EH (cell line): ENCODE data around the gene VILL.
A peak's percentile ranks its signal among the peaks of the same experiment; 100 is the strongest.
"Not testable (repeated sequence)": the region's sequence is repeated elsewhere in the genome, so short reads cannot be mapped to it uniquely, and the experiment has no call there.

Experiments used
- DNase-seq: peaks from one replicate; pipeline ENCODE4 v3.0.0-alpha.2; 2015; ENCODE audit warnings: low read depth

VILL gene

GRCh38 chr3:38036286-38036685, 45.7 kb downstream of the VILL start:
- DNase-seq = no peak

DNA sequence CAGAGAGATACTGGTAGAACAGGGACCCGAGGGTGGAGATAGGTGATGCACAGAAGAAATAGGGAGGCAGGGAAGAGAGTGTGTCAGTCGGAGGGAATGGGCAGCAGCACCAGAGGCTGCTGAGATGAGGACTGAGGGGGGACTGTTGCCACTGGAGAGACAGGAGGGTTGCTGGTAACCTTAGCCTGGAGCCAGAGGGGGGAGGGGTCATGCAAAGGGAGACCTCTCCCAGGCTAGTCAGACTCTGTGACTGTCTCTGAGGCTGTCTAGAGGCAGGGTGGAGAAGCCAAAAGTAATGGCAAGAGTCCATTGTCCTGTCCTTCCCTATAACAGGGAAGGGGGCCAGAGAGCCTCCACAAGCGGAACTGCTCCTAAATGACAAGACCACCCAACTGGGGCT, 46.3 kb downstream of the VILL start:
- no peak for DNase-seq

- DNase-seq = no peak
These were observed 47.9 kb downstream of the VILL start for GRCh38 chr3:38038447-38038911.

- DNase-seq = peak; percentile 72
These were observed 48.7 kb downstream of the VILL start, which contains the start of gene DLEC1 for GRCh38 chr3:38039101-38039898. Gene DLEC1, plus strand, starts transcription at chr3:38039208. Its CDS starts 18 bp downstream, at chr3:38039226.

DNA sequence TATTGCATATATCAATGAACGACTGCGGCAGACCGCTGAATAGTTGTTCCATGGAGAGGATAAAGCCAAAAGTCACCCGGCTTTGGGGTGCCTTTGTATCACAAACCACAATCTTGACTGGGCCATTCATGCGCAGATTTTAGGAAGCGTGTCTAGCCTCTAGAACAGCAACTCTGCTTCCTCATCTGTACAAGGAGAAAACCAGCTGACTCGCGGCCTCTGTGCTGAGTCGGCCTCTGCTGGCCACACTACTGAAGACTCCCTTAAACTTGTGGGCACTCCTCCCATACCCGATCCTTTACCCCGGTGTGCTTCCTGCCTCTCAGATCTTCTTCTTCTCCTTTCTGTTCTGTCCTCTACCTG, 49.3 kb downstream of the VILL start:
- peak; percentile 56 for DNase-seq

DNA sequence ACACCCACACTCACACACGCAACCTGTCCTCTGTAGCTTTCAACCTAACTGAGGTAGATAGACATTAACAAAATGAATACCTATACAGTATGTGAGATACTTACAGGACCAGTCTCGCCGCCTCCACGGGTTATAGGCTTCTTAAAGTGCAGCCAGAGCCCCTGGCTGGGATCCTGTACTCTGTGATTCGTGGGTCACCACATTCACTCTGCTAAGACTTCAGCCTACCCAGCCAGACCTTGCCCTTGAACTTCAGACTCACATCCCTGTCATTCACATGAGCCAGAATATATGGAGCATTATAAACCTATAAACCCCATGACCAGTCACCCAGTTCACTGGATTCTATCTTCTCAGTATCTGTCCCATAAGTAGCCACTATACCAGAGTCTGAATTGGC, 49.8 kb downstream of the VILL start:
- no peak for DNase-seq

- no peak for DNase-seq
These were observed 52.9 kb downstream of the VILL start for GRCh38 chr3:38043486-38043885.

DNA sequence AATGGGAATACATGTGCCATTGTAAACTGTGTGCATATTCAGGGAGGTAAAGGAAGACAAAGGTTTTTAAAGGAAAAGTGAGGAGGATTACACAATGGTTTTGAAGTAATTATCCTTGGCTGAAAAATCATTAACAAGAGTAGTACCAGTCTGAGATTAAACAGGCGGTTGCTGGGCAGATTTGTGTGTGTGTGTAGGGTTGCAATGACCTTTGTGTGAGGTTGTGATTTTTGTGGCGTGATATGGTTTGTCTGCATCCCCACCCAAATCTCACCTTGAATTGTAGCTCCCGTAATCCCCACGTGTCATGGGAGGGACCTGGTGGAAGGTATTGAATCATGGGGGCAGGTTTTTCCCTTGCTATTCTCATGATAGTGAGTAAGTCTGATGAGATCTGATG, 55.4 kb downstream of the VILL start:
- DNase-seq = no peak

- DNase-seq = no peak
These were observed 56.2 kb downstream of the VILL start for GRCh38 chr3:38046821-38047220.

DNA sequence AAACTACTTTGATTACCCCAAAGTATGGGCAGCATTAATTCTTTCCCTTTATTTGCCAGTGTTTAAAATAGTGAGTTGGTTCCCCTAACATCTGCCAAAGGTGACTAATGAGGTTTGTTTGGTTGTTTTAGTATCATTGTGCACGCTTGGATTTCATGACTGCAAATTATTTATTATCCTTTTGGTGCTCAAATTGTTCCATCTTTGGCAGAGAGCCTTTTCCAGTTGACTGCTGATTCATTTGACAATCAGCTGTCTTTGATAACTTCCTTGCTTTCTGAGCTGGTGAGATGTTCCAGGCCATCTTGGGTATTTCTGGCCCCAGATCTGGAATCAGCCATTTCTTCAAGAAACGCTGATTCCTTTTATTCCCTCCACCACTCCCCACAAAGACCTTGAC, 57.3 kb downstream of the VILL start:
- peak; percentile 25 for DNase-seq

DNA sequence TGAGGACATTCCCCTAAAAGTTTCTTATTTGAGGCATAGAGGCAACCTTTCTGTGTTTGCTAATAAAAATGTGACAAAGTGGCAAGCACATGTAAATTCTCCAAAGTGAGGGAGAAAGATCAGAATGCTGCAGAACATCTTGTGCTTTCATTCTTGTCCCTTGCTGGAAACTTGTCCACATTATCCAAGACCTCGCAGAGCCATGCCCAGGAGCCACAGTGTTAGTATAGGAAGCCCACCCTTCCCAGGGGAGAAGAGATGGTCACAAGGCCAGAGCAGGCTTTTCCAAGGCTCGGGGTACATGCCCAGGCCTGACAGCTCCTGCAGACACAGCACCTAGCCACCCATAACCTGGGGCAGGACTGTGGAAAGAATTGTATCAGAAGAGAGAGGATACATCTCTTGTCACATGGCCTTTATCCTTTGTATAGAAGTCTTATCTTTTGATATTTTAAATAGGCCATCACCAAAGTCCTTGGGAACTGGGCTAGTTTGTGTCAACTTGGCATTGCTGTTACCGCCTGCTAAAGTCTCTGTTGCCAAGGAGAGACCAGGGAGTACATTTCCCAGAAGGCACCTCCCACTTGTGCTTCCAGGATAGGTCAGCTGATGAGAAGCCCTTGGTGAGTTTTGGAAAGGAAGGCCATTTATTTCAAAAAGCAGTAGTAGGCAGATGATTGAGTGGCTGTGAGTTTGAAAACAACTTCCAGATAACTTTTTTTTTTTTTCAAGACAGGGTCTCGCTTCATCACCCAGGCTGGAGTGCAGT, 59.0 kb downstream of the VILL start:
- DNase-seq = no peak

GRCh38 chr3:38051131-38051530, 60.5 kb downstream of the VILL start:
- no peak for DNase-seq

DNA sequence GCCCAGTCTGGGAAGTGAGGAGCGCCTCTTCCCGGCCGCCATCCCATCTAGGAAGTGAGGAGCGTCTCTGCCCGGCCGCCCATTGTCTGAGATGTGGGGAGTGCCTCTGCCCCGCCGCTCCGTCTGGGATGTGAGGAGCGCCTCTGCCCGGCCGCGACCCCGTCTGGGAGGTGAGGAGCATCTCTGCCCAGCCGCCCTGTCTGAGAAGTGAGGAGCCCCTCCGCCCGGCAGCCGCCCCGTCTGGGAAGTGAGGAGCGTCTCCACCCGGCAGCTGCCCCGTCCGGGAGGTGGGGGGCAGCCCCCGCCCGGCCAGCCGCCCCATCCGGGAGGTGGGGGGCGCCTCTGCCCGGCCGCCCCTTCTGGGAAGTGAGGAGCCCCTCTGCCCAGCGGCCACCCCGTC, 62.7 kb downstream of the VILL start:
- DNase-seq = not testable (repeated sequence)

DNA sequence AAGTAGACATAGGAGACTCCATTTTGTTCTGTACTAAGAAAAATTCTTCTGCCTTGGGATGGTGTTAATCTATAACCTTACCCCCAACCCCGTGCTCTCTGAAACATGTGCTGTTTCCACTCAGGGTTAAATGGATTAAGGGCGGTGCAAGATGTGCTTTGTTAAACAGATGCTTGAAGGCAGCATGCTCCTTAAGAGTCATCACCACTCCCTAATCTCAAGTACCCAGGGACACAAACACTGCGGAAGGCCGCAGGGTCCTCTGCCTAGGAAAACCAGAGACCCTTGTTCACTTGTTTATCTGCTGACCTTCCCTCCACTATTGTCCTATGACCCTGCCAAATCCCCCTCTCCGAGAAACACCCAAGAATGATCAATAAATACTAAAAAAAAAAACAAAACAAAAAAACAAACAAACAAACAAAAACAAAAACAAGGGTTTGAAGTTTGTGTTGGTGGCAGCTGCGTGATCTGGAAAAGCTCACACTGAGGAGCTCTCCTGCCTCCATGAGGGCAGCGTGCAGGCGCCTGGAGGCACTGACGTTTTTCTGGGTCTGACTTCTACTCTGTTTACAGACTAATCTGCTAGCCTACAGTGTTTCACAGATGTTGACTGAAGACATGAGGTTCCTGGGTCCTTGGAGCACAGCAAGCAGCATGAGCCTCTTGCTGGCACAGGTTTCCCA, 63.4 kb downstream of the VILL start:
- DNase-seq = not testable (repeated sequence)

DNA sequence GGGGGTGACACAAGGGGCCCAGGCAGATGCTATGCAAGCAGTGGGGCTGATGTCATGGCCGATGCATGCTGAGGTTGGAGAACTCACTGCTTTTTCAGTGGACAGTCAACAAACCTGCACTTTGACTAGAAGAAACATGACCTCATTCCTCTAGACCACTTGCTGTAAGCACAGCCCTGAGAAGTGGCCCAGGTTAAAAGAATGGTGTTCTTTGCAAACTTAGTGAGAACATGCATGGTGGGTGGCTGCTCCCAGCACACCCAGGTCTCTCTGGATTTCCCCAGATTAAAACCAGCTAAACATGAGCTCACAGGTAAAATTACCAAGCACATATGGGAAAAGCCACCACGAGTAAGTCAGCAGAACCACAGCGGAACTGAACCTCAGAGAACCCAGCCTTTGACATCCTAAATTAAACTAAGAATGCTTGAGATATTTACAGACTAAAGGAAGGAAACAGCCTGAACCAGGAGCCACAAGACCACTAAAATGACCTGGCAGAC, 64.0 kb downstream of the VILL start:
- DNase-seq = peak; percentile 16
